GM12878 (cell line): ENCODE results near the gene PAN3. TPM values are rescaled to one million over a fixed set of nuclear protein-coding genes. Genes with fewer than 3 reads are reported as not detected.

Source experiments
- ATAC-seq: fragments of 200-7000 bp; cut with Tn5 transposase; 3 replicates; pipeline ENCODE4 v1.9.1; 2020; ENCODE audit warnings: mild to moderate bottlenecking, moderate library complexity
- BruUV-seq: library from RNA; stranded (reverse); fragments of 400-500 nt; replicated peaks from 2 replicates; lab custom pipeline; 2021; lab: Mats Ljungman, UMichigan
- CTCF ChIA-PET: fragments of 300-600 bp; sonication (Branson Sonifier 250); formaldehyde crosslinking; extraction: SDS; loops from one replicate; lab custom pipeline; 2021; ENCODE audit warnings: inconsistent platforms; lab: Yijun Ruan, JAX
- POLR2A ChIA-PET: fragments of 350-600 bp; formaldehyde crosslinking; extraction: SDS; loops from one replicate; lab custom pipeline; 2021; ENCODE audit warnings: inconsistent platforms; lab: Charles Lee
- RAD21 ChIA-PET: fragments of 300-600 bp; sonication (Branson Sonifier 250); formaldehyde crosslinking; loops from one replicate; lab custom pipeline; 2023; ENCODE audit warnings: antibody characterized with exemption; ENCODE audit not compliant: unreplicated experiment; lab: Charles Lee
- SMC1A ChIA-PET: fragments of 300-600 bp; sonication (Branson Sonifier 250); formaldehyde crosslinking; loops from one replicate; lab custom pipeline; 2023; ENCODE audit not compliant: unreplicated experiment, uncharacterized antibody; lab: Charles Lee
- DNase-seq: peaks from one replicate; pipeline ENCODE4 v3.0.0-alpha.2; 2011; ENCODE audit warnings: low read depth, low spot score
- FAIRE-seq: peaks from 3 replicates; lab custom pipeline; 2011; peaks lifted over from hg19 to GRCh38; lab: Jason Lieb, UNC
- H2AFZ ChIP-seq: 2 replicates; pipeline ENCODE4 v1.6.0; 2011; ENCODE audit warnings: low read depth, low read length, control low read depth; ENCODE audit not compliant: control insufficient read depth
- H3K27ac ChIP-seq: 2 replicates; pipeline ENCODE4 v1.5.1; 2011; ENCODE audit warnings: control low read depth; ENCODE audit not compliant: control insufficient read depth, insufficient read depth
- H3K27me3 ChIP-seq, 2 experiments: replicated peaks in 1 of 2; 2 replicates each; pipeline versions ENCODE4 v1.6.0 to v1.6.1; 2011; ENCODE audit warnings: low read length in 1 of 2; ENCODE audit not compliant: control insufficient read depth in 2 of 2, insufficient read depth in 2 of 2
- H3K36me3 ChIP-seq, 2 experiments: 2 replicates each; pipeline ENCODE4 v1.5.1; 2011; ENCODE audit warnings: low read length in 1 of 2; ENCODE audit not compliant: control insufficient read depth in 2 of 2, insufficient read depth in 2 of 2
- H3K4me1 ChIP-seq: 2 replicates; pipeline ENCODE4 v1.6.1; 2011; ENCODE audit warnings: mild to moderate bottlenecking, low read length, moderate library complexity, mixed read lengths; ENCODE audit not compliant: control insufficient read depth, insufficient read depth
- H3K4me2 ChIP-seq: 2 replicates; pipeline ENCODE4 v1.6.0; 2011; ENCODE audit warnings: control low read depth; ENCODE audit not compliant: control insufficient read depth, insufficient read depth
- H3K4me3 ChIP-seq: fragments of 200-600 bp; sonication (generic); 2 replicates; pipeline ENCODE4 v1.5.1; 2016
- H3K79me2 ChIP-seq: 2 replicates; pipeline ENCODE4 v1.6.0; 2011; ENCODE audit warnings: low read length; ENCODE audit not compliant: control insufficient read depth, insufficient read depth
- H3K9ac ChIP-seq: 2 replicates; pipeline ENCODE4 v1.8.0; 2011; ENCODE audit warnings: low read length, control low read depth, mixed read lengths; ENCODE audit not compliant: control insufficient read depth, insufficient read depth
- H3K9me3 ChIP-seq: replicated peaks from 3 replicates; pipeline ENCODE4 v1.5.1; 2011; ENCODE audit warnings: mild to moderate bottlenecking, low read length; ENCODE audit not compliant: control insufficient read depth, insufficient read depth
- H4K20me1 ChIP-seq: 2 replicates; pipeline ENCODE4 v1.6.0; 2011; ENCODE audit not compliant: control insufficient read depth, insufficient read depth
- ATF2 ChIP-seq: IDR thresholded peaks from 2 replicates; pipeline ENCODE4 v1.6.1; 2012; ENCODE audit warnings: low read length, inconsistent platforms
- CHD1 ChIP-seq: IDR thresholded peaks from 2 replicates; pipeline ENCODE4 v1.6.1; 2012; ENCODE audit warnings: low read depth, low read length, improper control_type of control experiment
- CUX1 ChIP-seq: IDR thresholded peaks from 2 replicates; pipeline ENCODE4 v1.6.1; 2012; ENCODE audit warnings: improper control_type of control experiment, low read depth, low read length; ENCODE audit not compliant: insufficient replicate concordance
- ESRRA ChIP-seq: IDR thresholded peaks from 2 replicates; pipeline ENCODE4 v1.6.1; 2012; ENCODE audit warnings: mild to moderate bottlenecking, low read length, improper control_type of control experiment
- FOS ChIP-seq: IDR thresholded peaks from 3 replicates; pipeline ENCODE4 v1.6.1; 2011; ENCODE audit warnings: borderline replicate concordance; ENCODE audit not compliant: insufficient read length; ENCODE audit errors: extremely low read depth
- RELB ChIP-seq: fragments of 450-650 bp; IDR thresholded peaks from 2 replicates; pipeline ENCODE4 v1.6.1; 2017; ENCODE audit warnings: low read depth, mild to moderate bottlenecking, moderate library complexity
- TCF3 ChIP-seq: IDR thresholded peaks from 2 replicates; pipeline ENCODE4 v1.6.1; 2012; ENCODE audit warnings: low read depth, mild to moderate bottlenecking, low read length, borderline replicate concordance; ENCODE audit not compliant: insufficient read depth
- ZBED1 ChIP-seq: IDR thresholded peaks from 2 replicates; pipeline ENCODE4 v1.6.1; 2016; ENCODE audit warnings: borderline replicate concordance
- ZNF384 ChIP-seq: IDR thresholded peaks from 2 replicates; pipeline ENCODE4 v1.6.1; 2012; ENCODE audit warnings: low read depth, mild to moderate bottlenecking, low read length, improper control_type of control experiment, borderline replicate concordance
- ZNF592 ChIP-seq: fragments of 450-650 bp; IDR thresholded peaks from 2 replicates; pipeline ENCODE4 v1.6.1; 2017; ENCODE audit warnings: mild to moderate bottlenecking, moderate library complexity
- WGBS: methylation state at CpG from one replicate; pipeline ENCODE4 v1.1.6; 2016; ENCODE audit warnings: low lambda C conversion rate; ENCODE audit not compliant: insufficient replicate concordance, insufficient coverage; ENCODE audit errors: missing lambda C conversion rate; 5-methylcytosine and 5-hydroxymethylcytosine counted together
- in situ Hi-C: fragments of 300-500 bp; cut with MboI; formaldehyde crosslinking; loops from 9 replicates; pipeline ENCODE4 v1.14.3; 2018; ENCODE audit warnings: mixed read lengths
- intact Hi-C: fragments of 100-400 bp; cut with micrococcal nuclease; formaldehyde crosslinking; loops from one replicate; pipeline ENCODE4 v1.14.2; 2022; ENCODE audit not compliant: unreplicated experiment
- polyA plus RNA-seq, 11 experiments: library from polyadenylated mRNA; depleted of rRNA in 4 of 11; unstranded in 6 of 11; stranded (reverse) in 5 of 11; fragments of >200 nt; fragmentation: Nextera tagmentation in 4 of 11; fragmentation: Illumina TruSeq in 1 of 11; extraction: Ambion mirVana in 4 of 11; extraction: Trizol in 1 of 11; gene quantifications; 1 replicate in 1 of 11; 2 replicates in 10 of 11; pipeline versions ENCODE4 v1.2.1 to v1.2.3, GENCODE V29; 2011 to 2016; ENCODE audit warnings: inconsistent platforms in 2 of 11, missing spikeins in 2 of 11, low read depth in 1 of 11
- total RNA-seq, 4 experiments: library from RNA; depleted of rRNA in 3 of 4; stranded (reverse); fragments of >200 nt in 3 of 4; fragmentation: Illumina TruSeq in 1 of 4; extraction: Trizol in 1 of 4; gene quantifications; 2 replicates each; pipeline versions ENCODE4 v1.2.1 to v1.2.3, GENCODE V29; 2013 to 2021

Gene PAN3
- total and polyA plus RNA-seq, 10 of the 15 experiments (the other 5 are each of a cell fraction or from before 2014, with no cell fraction given): 13.0 to 33.3 (median 19.9) TPM

- no peaks in the 10 kb centered on the region for H3K36me3 ChIP-seq
- CTCF ChIA-PET: interaction anchor here (1.1 to 1.5 kb wide), 2 partner anchors 316 to 473 kb away, joined by 3 to 4 read pairs; no protein-coding TSS in a partner anchor
- H3K4me3 ChIP-seq: no peak overlapping the region
- H3K9me3 ChIP-seq: no peaks in the 10 kb centered on the region
- RAD21 ChIA-PET: no interaction called here
- FAIRE-seq: no peak
- H3K27ac ChIP-seq: no peak overlapping the region
- no peaks in the 10 kb centered on the region for H3K27me3 ChIP-seq
- in situ Hi-C loops: loop anchor here (5.0 to 25.0 kb wide), 3 partner anchors 316 to 1041 kb away; no protein-coding TSS in a partner anchor
- no peak for TF ChIP-seq TCF3
- TF ChIP-seq RELB: no peak
- TF ChIP-seq FOS: no peak
- TF ChIP-seq ZBED1: no peak
- no peak for TF ChIP-seq CUX1
- TF ChIP-seq CHD1: no peak
- no peak for TF ChIP-seq ZNF384
- no peak for TF ChIP-seq ESRRA
- no peak for TF ChIP-seq ZNF592
- TF ChIP-seq ATF2: no peak
- TF ChIP-seq, all 136 proteins: peak for 0
- SMC1A ChIA-PET: interaction anchor here (0.6 kb wide), 1 partner anchor 132 kb away, joined by 3 read pairs; no protein-coding TSS in a partner anchor
- POLR2A ChIA-PET: interaction anchor here (0.6 kb wide), 1 partner anchor 25 kb away, joined by 5 read pairs; no protein-coding TSS in a partner anchor
- BruUV-seq: no TSS peak
- Histone ChIP-seq H3K4me2 (no peak overlapping the region), H3K4me1 (no peaks in the 10 kb centered on the region), H4K20me1 (no peaks in the 10 kb centered on the region), H3K79me2 (no peaks in the 10 kb centered on the region), H2AFZ (no peak overlapping the region), H3K9ac (no peak overlapping the region)
- 93% methylated on average over 2 of the region's 2 CpGs for WGBS
- no peak for DNase-seq
- ATAC-seq: no peak
- intact Hi-C loops: loop anchor here (5.0 to 10.0 kb wide), 3 partner anchors 111 to 336 kb away; partner anchors contain the start of gene POMP
Measured at GRCh38 chr13:28321756-28322155, 183.4 kb downstream of the PAN3 start.
